Measurements from ENCODE around the gene HDAC3. TPM values are rescaled to one million over a fixed set of nuclear protein-coding genes. Genes with fewer than 3 reads are reported as not detected.

The HDAC3 gene
- polyA plus RNA-seq, 1 of the 3 experiments (the other 2 are of a cell fraction), result 104 TPM

DNA sequence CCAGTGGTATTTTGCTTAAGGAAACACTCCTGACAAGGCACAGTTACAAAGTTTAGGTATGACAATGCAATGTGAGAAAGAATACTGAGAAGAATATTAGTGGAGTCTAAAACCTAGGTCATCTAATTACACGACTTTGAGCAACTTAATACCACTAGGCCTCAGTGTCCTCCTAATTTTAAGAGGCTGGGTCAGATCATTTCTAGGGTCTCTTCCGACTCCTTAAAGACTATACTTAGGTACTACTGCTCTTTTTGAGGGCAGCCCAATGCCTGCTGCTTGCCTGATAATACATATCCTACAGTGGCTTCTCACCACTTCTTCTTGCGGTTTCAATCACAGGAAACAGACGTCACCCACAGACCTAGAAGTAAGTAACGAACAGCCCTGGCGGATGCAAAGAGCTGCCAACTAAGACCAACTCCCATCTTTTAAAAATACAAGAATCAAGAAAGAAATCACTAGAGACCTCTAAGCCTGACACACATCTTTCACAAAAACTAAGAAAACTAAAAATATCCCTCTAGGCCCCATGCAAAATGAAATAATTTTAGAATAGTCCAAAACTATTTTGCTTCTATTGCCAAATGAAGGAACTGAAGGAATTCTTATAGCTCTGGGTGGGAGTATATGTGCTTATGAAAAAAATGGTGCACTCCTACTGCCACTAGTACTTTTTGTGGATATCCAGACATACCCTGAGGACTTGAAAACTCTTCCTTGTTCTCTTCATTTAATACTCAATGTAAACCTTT is 30.9 kb downstream of the HDAC3 start:
- 86% methylated on average over 6 of the region's 6 CpGs for WGBS (ENCODE audit: low lambda C conversion rate)

More for the DNA sequence above, 30.9 kb downstream of the HDAC3 start:
- TF ChIP-seq MXI1 (IDR thresholded peaks at IDR 0.05; ENCODE audit: low read depth, low read length) (no peak), RAD21 (IDR thresholded peaks at IDR 0.05; ENCODE audit: low read length) (no peak), NRF1 (IDR thresholded peaks at IDR 0.05; ENCODE audit: low read depth, low read length) (no peak), CHD2 (IDR thresholded peaks at IDR 0.05; ENCODE audit: low read length, partially characterized antibody) (no peak), JUND (IDR thresholded peaks at IDR 0.05) (no peak)
- TF ChIP-seq, protein P1, sequence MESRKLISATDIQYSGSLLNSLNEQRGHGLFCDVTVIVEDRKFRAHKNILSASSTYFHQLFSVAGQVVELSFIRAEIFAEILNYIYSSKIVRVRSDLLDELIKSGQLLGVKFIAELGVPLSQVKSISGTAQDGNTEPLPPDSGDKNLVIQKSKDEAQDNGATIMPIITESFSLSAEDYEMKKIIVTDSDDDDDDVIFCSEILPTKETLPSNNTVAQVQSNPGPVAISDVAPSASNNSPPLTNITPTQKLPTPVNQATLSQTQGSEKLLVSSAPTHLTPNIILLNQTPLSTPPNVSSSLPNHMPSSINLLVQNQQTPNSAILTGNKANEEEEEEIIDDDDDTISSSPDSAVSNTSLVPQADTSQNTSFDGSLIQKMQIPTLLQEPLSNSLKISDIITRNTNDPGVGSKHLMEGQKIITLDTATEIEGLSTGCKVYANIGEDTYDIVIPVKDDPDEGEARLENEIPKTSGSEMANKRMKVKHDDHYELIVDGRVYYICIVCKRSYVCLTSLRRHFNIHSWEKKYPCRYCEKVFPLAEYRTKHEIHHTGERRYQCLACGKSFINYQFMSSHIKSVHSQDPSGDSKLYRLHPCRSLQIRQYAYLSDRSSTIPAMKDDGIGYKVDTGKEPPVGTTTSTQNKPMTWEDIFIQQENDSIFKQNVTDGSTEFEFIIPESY (IDR thresholded peaks at IDR 0.05; ENCODE audit: borderline replicate concordance, low read depth), result no peak
- TF ChIP-seq, protein P2, sequence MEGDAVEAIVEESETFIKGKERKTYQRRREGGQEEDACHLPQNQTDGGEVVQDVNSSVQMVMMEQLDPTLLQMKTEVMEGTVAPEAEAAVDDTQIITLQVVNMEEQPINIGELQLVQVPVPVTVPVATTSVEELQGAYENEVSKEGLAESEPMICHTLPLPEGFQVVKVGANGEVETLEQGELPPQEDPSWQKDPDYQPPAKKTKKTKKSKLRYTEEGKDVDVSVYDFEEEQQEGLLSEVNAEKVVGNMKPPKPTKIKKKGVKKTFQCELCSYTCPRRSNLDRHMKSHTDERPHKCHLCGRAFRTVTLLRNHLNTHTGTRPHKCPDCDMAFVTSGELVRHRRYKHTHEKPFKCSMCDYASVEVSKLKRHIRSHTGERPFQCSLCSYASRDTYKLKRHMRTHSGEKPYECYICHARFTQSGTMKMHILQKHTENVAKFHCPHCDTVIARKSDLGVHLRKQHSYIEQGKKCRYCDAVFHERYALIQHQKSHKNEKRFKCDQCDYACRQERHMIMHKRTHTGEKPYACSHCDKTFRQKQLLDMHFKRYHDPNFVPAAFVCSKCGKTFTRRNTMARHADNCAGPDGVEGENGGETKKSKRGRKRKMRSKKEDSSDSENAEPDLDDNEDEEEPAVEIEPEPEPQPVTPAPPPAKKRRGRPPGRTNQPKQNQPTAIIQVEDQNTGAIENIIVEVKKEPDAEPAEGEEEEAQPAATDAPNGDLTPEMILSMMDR (IDR thresholded peaks at IDR 0.05), result no peak
- TF ChIP-seq, protein P3, sequence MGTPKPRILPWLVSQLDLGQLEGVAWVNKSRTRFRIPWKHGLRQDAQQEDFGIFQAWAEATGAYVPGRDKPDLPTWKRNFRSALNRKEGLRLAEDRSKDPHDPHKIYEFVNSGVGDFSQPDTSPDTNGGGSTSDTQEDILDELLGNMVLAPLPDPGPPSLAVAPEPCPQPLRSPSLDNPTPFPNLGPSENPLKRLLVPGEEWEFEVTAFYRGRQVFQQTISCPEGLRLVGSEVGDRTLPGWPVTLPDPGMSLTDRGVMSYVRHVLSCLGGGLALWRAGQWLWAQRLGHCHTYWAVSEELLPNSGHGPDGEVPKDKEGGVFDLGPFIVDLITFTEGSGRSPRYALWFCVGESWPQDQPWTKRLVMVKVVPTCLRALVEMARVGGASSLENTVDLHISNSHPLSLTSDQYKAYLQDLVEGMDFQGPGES (IDR thresholded peaks at IDR 0.05; ENCODE audit: low read depth, low read length), result no peak
- Histone ChIP-seq H3F3A (replicated peaks; ENCODE audit: insufficient read depth) (peaks cover 6% of the 10 kb centered on the region), H4K20me1 (ENCODE audit: insufficient read depth) (no peaks in the 10 kb centered on the region), H3K79me2 (ENCODE audit: insufficient read depth) (peaks cover 95% of the 10 kb centered on the region), H2AFZ (ENCODE audit: low read depth) (no peak overlapping the region), H3K27me3 (ENCODE audit: insufficient read depth) (no peaks in the 10 kb centered on the region), H3K9ac (no peak overlapping the region), H3K27ac (ENCODE audit: low read depth in 2 of 2, low read length in 1 of 2) (peak overlapping the region in 1 of 2 experiments; percentile 69; a peak in 2 of 4 replicates), H3K4me2 (no peak overlapping the region), H3K9me3 (no peaks in the 10 kb centered on the region), H3K4me1 (ENCODE audit: control insufficient read depth in 1 of 2, insufficient read depth in 2 of 2, low read depth in 1 of 2, low read length in 1 of 2) (peaks cover 0 to 8% of the 10 kb centered on the region in 2 experiments; a peak in 2 of 4 replicates), H3K9me2 (no peaks in the 10 kb centered on the region), H3K4me3 (ENCODE audit: low read depth in 2 of 2, low read length in 1 of 2) (no peak overlapping the region), H3K36me3 (replicated peaks in 1 of 2; ENCODE audit: control insufficient read depth in 1 of 2, insufficient read depth in 2 of 2, low read length in 1 of 2) (no peaks in the 10 kb centered on the region)
- POLR2A ChIA-PET, result no interaction called here
- CTCF ChIA-PET, result interaction anchor here (0.6 to 4.8 kb wide), 5 partner anchors 9 to 66 kb away, joined by 3 to 47 read pairs (median 5); partner anchors contain the start of gene DIAPH1
- DNase-seq, result no peak
